ENCODE results near the gene ATP10B. TPM values are rescaled to one million over a fixed set of nuclear protein-coding genes. Genes with fewer than 3 reads are reported as not detected.
"Not testable (repeated sequence)": the region's sequence is repeated elsewhere in the genome, so short reads cannot be mapped to it uniquely, and the experiment has no call there.

ATP10B gene
- total RNA-seq, 2 donors from 2014 or later, result 0.12 to 0.26 TPM

DNA sequence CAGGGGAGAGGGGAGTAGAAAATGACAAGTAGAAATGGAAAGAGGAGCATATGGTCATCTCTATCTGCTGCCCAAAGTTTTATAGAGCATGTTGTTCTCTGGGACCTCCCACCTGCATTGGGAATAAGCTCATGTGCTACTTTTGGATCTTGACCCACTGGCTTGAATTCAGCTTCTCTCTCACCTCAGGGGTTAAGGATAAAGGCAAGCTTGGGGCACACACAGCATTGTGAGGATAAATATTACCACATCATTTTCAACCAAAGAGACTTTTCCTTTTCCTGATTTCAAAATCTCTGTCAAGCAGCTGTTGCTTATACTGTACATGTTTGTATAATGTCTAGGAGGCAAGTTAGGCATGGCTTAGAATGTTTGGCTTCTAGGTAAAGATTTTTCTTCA lies 16.6 kb downstream of the ATP10B start:
- intact Hi-C loops (cut with DNase I), result no loop called here
- ATAC-seq (no peak), DNase-seq (no peak)

- ATAC-seq, result no peak
- intact Hi-C loops (cut with DNase I), result no loop called here
- no peak for DNase-seq
Measured at GRCh38 chr5:160833806-160834205, 18.2 kb downstream of the ATP10B start.

DNA sequence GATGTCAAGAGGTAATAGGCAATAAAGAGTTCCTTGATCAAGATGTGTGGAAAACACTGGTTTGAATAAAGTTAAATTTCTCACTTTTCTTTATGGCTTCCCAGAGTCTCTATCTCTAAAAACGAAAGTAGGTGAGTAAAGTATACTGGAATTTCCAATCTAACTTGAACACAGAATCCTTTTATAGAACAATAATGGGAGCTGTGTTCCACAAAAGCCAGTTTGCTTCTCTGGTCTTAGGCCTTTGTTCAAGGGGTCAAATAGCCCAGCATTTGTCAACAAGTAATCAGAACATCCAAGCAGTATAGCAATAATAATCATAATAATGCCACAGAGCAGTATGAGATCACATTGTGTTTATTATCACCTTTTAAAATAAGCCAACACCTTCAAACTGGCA lies 20.2 kb downstream of the ATP10B start:
- intact Hi-C loops (cut with DNase I), result no loop called here
- DNase-seq (no peak), ATAC-seq (no peak)

GRCh38 chr5:160824301-160825001 lies 27.6 kb downstream of the ATP10B start:
- no peak for DNase-seq
- no peak for ATAC-seq
- intact Hi-C loops (cut with DNase I), result no loop called here

DNA sequence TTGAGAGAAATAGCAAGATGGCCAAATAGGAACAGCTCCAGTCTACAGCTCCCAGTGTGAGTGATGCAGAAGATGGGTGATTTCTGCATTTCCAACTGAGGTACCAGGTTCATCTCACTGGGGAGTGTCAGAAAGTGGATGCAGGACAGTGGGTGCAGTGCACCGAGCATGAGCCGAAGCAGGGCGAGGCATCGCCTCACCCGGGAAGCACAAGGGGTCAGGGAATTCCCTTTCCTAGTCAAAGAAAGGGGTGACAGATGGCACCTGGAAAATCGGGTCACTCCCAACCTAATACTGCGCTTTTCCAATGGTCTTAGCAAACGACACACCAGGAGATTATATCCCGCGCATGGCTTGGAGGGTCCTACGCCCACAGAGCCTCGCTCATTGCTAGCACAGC lies 39.0 kb downstream of the ATP10B start:
- not testable (repeated sequence) for ATAC-seq

GRCh38 chr5:160805376-160805775 lies 46.6 kb downstream of the ATP10B start:
- intact Hi-C loops (cut with DNase I), result no loop called here
- DNase-seq (no peak), ATAC-seq (no peak)

More for the DNA sequence above, 39.0 kb downstream of the ATP10B start:
- DNase-seq; intact Hi-C loops (cut with DNase I): not testable (repeated sequence)

- intact Hi-C loops (cut with DNase I), result no loop called here
- no peak for DNase-seq
- ATAC-seq, result no peak
Measured at GRCh38 chr5:160802592-160802991, 49.4 kb downstream of the ATP10B start.

GRCh38 chr5:160800375-160801275 lies 51.4 kb downstream of the ATP10B start:
- intact Hi-C loops (cut with DNase I), result no loop called here
- ATAC-seq, result no peak
- no peak for DNase-seq

- intact Hi-C loops (cut with DNase I), result no loop called here
- no peak for ATAC-seq
- DNase-seq, result no peak
Measured at GRCh38 chr5:160799184-160799583, 52.8 kb downstream of the ATP10B start.

DNA sequence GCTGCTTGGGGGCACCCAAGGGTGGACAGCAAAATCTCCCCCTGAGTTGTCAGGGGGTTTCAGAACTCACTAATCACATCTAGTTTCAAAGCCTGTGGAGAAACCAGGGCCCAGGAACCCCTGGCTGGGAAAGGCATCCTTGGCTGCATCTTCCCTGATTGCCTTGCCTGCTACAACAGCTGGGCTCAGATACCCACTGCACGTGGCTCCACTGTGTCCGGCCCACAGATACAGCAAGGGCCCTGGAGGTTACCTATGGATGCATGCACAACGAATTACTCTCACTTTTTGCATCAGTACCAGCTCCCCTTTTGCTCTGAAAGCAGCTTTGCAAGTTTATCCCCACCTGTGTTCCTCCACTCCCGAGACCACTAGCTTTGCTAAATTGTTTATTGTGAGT lies 55.0 kb downstream of the ATP10B start:
- intact Hi-C loops (cut with DNase I), result no loop called here
- ATAC-seq, result no peak
- DNase-seq, result no peak

GRCh38 chr5:160793530-160793899 lies 58.5 kb downstream of the ATP10B start:
- DNase-seq (no peak), ATAC-seq (no peak)
- intact Hi-C loops (cut with DNase I), result no loop called here

DNA sequence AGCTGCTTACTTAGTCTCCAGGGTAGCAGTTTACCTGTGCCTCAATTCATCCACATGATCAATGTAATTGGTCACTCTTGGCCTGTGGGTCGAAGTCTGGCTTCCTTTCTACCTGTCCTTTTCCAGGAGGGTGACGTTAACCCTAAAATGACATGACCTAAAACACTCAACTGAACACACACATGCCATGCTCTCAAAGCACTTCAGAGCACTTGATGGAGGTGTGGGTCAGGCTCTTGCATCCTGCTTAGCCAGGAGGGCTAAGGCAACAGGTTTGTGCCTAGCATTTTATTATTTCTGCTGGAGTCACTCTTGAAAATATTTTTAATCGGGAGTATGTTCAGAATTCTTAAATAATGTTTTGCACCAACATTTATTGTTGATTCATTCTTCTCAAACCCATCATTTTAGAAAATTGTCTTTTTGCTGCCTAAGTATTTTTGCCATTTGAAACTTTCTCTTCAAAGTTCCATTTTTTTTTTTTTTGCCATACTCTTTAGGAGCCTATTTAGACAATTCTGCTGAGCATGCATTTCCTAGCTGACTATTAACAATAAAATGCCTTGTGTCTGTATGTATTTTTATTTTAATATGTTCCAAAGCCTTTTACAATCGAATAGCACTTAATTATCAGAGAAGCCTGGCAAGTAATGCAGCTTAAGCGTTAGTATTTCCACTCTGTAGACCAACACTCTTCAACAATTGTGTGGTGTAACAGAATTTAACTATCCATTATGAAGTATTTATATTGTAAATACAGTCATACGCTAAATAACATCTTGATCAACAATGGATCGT lies 59.1 kb downstream of the ATP10B start:
- no peak for ATAC-seq
- intact Hi-C loops (cut with DNase I), result no loop called here
- no peak for DNase-seq

- no peak for ATAC-seq
- intact Hi-C loops (cut with DNase I), result no loop called here
- no peak for DNase-seq
Measured at GRCh38 chr5:160792281-160792680, 59.7 kb downstream of the ATP10B start.

GRCh38 chr5:160789219-160789859 lies 62.7 kb downstream of the ATP10B start:
- DNase-seq (no peak), ATAC-seq (no peak)
- intact Hi-C loops (cut with DNase I), result no loop called here

- DNase-seq (no peak), ATAC-seq (no peak)
- intact Hi-C loops (cut with DNase I), result no loop called here
Measured at GRCh38 chr5:160788102-160788660, 63.8 kb downstream of the ATP10B start.

DNA sequence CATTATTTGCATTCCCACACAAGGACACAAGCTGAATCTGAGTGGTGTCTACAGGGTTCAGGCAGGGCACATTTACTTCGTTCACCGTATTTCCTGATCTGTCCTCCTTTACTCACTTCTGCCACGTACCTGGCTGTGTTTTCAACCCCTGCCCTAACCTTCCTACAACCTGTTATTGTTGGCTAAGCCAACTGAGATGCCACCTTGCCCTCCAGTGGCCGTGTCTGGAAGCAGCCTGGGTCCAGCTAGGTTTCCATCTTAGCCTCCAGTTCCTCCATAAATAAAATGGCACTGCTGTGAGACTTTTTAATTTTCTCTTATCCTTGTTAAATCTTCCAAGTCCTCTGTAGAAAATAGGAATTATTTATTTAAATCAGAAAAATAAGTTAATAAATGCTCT lies 64.8 kb downstream of the ATP10B start:
- intact Hi-C loops (cut with DNase I), result no loop called here
- ATAC-seq, result no peak

GRCh38 chr5:160774666-160775315 lies 77.2 kb downstream of the ATP10B start:
- intact Hi-C loops (cut with DNase I), result no loop called here
- ATAC-seq, result no peak

More for the DNA sequence above, 64.8 kb downstream of the ATP10B start:
- no peak for DNase-seq

DNA sequence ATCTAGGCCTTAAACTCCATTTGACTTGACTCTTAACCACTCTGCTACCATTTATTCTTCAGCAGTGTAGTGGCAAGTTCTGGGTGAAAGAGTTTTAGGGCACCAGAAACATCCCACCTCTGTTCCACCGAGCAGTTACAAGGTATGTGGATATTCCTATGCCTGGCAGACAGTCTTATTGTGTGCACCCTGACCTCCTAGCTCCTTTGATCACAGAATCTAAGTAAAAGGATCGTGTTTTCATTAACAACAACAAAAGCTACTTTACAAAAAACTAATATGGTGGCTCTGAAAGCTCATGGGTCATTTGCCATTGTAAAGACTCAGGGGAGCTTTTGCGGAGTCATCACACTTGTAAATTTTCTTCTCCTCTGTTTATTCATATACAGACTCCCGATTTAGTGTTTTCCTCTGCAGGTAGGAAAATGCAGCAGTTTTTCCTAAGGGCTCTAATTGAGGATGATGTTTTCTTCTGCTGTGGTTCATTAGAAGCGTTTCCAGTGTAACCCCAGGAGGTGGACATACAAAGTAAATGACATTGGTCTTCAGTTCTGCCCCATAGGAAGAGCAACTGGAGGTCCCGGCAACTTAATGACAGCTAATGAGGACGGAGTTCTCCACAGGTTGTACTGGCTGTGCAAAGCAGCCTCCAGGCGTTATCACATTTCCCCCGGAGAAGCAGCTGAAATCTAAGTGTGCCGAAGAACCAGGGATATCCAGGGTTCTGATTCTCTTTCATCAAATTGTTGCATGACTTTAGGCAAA lies 78.2 kb downstream of the ATP10B start:
- DNase-seq, result no peak
- intact Hi-C loops (cut with DNase I), result no loop called here
- ATAC-seq, result no peak

More at GRCh38 chr5:160774666-160775315, 77.2 kb downstream of the ATP10B start:
- DNase-seq, result no peak

Data from left cardiac atrium (tissue), 4 donors.